Measurements from ENCODE around the gene SMIM12. TPM values are rescaled to one million over a fixed set of nuclear protein-coding genes. Genes with fewer than 3 reads are reported as not detected.
"Not testable (repeated sequence)": the region's sequence is repeated elsewhere in the genome, so short reads cannot be mapped to it uniquely, and the experiment has no call there.

Gene SMIM12
- total RNA-seq, 1 experiment from 2014 or later: 31.5 TPM

DNA sequence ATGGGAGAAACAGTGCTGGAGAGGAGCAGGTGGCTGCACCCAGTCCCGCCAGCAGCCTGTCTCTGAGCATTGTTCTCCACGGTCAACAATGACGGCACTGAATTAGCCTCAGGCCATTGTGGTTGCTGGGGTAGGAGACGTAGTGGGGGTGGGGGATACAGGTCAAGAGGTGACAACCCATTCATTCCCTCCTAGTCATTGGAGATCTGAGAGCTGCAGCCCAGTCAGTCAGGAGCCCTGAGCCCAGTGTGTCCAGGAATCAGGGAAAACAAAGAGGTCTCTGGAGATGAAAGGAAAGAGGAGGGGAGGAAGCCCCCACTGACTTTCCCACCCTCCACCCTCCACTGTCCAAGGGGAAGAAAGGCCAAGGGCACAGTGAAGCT, 15.3 kb downstream of the SMIM12 start:
- DNase-seq (ENCODE audit: low read depth): peak; percentile 60

DNA sequence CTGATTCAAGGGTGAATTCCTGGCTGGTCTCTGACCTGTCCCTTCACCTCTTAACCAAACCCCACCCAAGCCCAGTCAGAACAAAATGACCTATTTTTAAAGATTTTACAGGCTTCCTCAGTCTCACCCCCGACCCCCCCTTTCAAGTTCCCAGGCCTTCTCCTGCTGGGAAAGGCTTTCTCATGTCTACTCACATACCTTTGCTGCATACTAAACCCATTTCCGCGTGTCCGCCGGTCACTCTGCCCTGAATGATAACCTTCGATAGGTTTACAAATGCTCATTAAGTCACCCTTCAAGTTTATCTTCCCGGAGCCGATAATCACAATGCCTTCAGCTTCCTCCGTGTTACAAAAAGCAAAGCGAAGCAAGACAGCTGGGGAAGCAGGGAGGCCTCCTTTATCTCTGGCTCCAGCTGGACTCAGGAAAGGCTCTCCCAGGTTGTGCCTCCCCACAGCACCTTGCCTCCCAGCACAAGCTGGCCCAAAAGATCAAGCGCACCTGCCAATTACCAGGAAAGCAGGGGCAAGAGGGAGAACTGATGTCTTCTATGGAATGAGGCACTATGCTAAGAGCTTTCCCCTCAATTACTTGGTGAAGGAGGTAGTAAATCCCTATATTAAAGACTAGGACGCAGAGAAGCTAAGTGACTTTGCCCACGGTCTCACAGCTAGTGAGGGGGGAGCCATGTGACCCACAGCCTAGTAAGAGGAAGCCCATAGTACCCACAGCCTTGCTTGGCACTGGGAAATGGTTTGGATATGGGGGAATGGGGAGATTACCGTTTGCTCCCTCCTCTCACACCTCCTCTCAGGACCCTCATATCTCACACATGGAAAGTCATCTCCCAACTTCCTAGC, 15.9 kb downstream of the SMIM12 start:
- DNase-seq (ENCODE audit: low read depth): no peak

DNA sequence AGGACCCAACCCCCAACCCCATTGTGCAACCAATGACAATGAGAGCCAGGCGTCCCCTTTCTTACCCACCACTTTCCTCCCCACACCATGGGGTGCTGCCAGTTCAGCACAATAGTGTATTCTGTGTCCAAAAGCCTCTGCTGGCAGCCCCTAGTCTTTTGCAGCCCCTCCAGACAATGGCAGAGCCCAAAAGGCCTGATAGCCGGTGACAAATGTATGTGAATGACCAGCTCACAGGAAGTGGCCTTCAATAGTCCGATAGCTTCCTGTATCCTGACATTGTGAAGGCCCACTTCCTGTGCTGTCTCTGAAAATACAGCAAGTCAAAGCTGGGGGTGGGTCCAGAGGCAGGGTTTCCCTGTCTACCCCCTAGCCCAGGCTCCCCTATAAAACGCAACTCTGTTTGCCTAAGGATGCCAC, 16.6 kb downstream of the SMIM12 start:
- no peak for DNase-seq (ENCODE audit: low read depth)

DNA sequence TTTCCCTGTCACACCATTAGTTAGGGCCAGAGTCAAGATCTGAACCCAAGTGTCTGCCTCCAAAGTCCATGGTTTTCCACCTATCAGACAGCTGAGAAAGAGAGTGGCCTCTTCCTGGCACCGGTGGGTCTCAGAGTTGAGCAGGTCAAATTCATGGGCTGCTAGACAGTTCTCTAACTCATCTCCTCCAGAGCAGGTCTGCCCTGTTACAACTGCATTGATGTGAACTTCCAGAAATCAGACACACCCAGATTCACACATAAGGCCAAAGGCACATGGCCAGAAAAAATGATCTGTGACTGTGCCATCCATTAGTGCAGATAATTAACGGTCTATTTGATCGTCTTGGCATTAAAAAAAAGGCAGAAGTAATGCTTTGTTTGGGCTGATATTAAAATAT, 17.5 kb downstream of the SMIM12 start:
- DNase-seq (ENCODE audit: low read depth): no peak

DNA sequence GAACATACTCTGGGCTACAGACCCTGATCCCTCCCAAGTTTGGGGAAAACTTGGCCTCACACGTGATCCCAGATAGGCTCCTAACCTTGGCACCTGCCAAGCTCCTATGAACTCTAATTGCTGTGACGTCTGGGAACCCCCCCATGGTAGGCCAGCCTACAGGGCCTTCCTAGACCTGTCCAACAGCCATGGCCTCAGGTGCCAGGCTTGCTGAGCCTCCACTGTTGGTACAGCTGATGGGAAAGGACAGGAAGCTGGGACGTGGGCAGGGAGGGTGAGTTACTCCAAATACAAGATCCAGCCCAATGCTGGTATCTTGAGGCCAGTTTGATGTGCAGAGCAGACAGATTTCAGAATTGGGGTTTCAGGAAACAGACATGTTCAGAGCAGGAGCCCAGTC, 19.1 kb downstream of the SMIM12 start:
- DNase-seq (ENCODE audit: low read depth): no peak

DNA sequence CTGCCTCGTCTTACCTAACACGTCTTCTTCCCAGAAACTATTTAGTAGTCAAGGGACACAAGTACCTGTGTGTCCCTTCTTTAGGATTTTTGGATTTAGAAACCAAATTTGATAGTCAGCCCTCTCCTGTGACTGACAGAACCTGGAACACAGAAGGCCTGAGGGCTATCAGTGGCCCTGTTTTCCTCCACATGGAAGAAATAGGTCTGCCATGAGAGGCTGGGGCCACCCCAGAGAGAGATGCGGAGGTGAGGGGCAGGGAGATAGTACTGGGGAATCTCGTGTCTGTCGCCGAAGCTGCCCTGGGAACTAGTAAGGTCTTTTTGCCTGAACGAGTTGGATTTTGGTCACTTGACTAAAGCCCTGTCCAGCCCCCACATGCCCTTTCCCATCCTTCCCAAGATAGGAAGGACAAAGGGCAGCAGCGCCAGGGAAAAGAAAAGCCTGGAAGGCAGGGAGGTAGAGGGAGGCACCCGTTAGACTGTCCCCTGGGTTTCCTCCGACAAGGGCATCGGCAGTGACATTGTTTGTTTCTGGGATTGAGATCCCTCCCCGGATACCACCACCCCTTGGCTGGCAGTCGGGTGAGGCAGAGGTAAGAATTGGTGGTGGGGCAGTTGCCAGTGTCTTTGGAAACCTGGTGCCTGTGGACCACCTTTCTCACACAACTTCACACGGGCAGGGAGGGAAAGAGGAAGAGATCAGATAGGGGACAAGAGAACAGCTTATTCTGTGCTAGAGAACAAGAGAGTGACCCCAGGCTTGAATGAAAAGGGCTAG, 19.8 kb downstream of the SMIM12 start:
- no peak for DNase-seq (ENCODE audit: low read depth)

DNA sequence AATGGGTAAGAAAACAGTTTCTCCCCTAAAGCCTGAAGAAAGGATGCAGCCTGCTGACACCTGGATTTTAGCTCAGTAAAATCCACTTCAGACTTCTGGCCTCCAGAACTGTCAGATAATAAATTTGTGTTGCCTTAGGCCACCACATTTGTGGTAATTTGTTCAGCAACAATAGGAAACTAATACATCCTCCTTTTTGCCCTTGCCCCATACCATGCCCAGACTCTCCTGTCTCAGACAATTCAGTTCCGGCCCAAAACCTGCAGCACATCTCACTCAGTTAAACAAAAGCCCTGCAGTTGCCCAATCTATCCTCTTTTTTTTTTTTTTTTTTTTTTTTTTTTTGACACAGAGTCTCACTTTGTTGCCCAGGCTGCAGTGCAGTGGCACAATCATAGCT, 25.8 kb downstream of the SMIM12 start:
- DNase-seq (ENCODE audit: low read depth): no peak

DNA sequence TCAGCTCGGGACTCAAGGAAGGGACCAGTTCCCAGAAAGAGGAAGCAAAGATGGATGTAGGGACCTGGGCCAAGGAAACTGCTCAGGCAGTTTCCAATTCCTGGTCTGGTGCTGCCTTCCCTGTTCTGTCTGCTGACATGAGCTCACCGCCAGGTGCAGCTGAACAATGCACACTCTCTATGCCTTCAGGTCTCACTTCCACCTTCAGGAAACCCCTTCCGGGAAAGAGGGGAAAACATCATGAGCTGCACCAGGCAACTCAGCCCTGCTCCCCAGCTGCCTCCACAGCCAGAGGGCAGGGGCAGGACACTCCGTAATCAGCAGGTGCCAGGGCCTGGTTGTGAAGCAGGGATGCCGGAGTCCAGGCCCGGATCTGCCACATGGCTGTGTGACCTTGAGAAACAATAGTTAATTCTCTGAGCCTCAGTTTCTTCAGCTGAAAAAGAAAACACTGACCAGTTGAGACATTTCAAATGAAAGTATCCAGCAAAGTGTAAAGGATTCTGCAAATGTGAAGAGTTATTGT, 27.8 kb downstream of the SMIM12 start:
- no peak for DNase-seq (ENCODE audit: low read depth)

DNA sequence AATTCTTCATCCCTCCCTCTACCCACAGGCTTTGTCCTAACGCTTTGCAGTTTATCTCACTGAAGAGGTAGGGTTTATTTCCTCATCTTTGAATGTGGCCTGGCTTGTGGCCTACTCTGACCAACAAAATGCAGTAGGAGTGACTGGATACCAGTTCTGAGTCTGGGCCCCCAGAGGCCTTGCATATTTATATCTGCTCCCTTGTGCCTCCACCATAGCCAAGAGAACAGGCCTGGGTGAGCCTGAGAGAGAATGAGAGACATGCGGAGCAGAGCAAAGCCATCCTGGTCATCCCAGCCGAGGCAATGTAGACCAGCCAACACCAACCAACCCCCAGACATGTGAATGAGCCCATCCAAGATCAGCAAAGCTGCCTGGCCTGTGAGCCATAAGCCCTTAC, 30.3 kb downstream of the SMIM12 start:
- no peak for DNase-seq (ENCODE audit: low read depth)

DNA sequence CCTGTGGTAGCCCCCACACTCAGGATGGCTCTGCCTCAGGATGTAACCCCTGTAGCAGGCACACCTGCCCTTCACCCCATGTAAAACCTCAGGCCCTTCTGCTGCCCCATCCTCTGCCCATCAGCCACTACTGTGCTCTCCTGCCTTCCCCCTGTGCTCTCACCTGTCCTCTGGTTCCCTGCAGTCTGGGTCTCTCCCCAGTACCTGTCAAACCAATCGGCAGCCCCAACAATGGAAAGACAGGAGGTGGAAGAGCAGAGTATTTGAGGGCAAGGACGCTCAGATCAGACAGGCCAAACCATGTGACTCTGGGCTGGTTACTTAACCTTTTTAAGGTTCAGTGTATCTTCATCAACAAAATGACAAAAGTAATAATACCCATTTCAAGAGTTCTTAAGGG, 30.9 kb downstream of the SMIM12 start:
- DNase-seq (ENCODE audit: low read depth): no peak

DNA sequence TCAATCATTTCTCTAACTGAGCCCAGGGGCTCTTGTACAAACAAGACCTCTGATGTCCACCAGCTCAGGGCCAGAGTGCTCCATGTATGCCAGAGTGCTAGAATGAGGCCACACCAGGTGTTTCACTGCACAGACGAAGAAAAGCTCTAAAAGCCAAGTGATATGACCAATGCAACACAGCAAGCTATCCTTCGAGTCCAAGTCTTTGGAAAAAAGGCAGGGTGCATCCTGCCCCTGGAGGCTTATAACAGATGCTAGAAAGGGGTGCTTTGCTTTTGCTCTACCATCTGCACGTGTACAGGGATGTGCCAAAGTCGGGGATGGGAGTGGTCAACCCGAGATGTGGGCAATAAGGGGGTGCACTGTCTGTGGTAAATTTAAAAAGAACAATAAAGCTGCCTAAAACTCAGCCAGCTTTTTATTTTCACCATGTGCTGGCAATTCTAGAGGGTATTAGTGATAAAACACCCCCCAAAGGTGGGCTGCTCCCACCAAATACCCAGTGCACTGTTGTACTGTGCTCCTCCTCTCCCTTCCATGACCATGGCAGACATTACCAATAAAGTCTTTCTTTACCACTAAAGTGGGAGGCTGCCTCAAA, 32.1 kb downstream of the SMIM12 start:
- no peak for DNase-seq (ENCODE audit: low read depth)

DNA sequence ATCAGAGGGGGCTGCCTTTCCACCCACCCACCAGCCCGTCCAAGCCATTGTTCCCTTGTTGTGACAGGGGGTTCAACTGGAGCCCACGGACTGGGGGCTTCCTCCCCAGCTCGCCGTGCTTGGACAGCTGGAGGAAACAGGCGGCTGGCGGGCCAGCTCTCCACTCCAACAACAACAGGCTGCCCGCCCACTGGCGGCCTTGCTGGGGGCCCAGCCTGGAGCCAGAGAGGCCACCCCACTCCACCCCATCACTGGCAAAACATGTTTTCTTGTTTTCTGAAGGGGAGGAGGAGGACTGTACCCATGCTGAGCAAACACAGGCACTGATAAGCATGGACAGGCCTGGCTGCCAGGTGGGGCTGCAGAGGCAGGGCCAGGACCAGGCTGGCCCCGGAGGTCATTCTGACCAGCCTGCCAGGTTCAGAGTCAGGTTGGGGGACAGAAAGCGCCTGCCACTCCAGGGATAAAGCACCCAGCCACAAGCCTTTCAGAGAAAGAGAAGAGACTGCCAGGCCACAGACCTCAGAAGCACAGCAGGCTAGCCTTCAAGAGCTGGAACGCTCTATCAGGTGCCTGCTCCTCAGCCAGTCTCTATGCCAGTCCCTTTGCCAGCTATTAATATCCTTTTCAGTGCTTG, 34.0 kb downstream of the SMIM12 start:
- no peak for DNase-seq (ENCODE audit: low read depth)

DNA sequence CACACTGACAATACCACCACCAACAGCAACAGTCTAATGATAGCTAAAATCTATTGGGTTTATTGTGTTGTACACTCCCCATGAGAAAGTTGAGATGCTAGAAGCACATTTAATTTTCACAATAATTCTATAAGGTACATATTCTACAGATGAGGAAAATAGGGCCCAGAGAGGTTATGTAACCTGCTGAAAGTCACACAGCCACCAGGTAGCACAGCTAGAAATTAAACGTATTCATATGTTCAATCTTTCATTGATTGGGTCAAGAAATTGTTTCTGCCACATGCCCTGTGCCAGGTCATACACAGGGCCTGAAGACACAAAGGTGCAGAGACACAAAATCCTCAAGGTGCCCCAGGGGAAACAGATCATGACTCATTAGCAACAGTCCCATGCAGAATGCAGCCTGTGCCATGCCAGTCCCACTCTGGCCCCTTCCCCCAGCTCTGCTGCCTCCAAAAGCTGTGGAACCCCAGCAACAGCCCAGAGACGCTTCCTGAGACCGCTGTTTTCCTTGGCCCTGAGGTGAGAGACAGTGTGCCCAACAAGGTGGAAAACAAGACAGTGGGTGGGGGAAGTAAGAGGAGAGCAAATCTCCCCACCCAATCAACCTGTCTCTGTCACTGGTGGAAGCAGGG, 34.6 kb downstream of the SMIM12 start:
- DNase-seq (ENCODE audit: low read depth): no peak

DNA sequence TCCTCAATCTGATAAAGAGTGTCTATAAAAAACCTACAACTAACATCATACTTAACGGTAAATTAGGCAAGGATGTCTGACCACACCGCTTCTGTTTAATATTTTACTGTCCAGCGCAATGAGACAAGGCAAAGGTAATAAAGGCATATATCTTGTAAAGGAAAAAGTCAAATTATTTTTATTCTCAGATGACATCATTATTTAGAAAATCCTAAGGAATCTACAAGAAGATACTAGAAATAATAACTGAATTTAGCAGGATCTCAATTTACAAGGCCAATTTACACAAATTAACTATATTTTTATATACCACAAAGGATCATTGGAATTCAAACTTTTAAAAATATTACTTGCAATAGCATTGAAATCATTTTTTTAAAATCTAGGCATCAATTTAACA, 37.3 kb downstream of the SMIM12 start:
- DNase-seq (ENCODE audit: low read depth): no peak

DNA sequence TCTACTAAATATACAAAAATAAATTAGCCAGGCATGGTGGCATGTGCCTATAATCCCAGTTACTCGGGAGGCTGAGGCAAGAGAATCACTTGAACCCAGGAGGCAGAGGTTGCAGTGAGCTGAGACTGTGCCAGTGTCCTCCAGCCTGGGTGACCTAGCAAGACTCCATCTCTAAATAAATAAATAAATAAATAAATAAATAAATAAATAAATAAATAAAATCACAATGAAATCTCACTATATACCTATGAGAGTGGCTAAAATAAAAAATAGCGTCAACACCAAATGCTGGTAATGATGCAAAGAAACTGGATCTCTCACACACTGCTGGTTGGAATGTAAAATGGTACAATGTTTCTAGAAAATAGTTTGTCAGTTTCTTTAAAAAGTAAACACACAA, 40.7 kb downstream of the SMIM12 start:
- DNase-seq (ENCODE audit: low read depth): not testable (repeated sequence)

DNA sequence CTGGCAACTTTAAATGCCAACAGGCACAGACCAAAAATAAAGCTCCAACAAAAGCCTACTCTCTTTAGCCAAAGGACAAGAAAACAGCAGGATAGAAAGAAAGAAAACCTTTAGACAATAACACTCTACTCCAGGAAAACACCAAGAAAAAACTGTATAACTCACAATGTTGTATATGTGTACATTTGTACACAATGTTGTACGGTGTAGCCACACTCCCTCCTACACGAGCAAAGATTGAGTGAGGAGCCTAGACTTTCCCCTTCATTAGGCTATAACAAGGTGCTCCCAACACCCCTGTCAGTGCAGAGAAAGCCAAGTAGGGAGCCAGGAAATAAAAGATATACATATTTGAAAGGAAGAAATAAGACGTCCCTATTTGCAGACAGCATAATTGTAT, 42.8 kb downstream of the SMIM12 start:
- no peak for DNase-seq (ENCODE audit: low read depth)

DNA sequence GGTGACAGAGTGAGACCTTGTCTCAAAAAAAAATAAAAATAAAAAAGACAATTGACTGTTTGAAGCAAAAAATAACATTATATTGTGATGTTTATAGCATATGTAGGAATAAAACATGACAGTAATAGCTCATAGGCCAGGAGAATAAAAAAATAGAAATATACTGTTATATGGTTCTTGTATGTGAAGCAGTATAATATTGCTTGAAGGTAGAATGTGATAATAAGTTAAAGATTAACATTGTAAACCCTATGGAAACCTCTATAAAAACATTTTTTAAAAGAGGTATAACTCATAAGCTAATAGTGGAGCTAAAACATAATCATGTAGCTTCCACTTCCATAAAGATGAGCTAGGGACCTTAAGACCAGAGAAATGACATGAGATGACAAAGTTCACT, 43.2 kb downstream of the SMIM12 start:
- DNase-seq (ENCODE audit: low read depth): no peak

DNA sequence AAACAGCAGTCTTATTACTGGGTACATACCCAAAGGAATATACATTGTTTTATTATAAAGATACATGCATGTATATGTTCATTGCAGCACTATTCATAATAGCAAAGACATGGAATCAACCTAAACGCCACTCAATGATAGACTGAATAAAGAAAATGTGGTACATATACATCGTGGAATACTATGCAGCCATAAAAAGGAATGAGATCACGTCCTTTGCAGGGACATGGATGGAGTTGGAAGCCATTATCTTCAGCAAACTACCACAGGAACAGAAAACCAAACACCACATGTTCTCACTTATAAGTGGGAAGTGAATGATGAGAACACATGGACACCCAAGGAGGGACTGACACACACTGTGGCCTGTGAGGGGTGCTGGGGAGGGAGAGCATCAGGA, 48.8 kb downstream of the SMIM12 start:
- DNase-seq (ENCODE audit: low read depth): not testable (repeated sequence)

DNA sequence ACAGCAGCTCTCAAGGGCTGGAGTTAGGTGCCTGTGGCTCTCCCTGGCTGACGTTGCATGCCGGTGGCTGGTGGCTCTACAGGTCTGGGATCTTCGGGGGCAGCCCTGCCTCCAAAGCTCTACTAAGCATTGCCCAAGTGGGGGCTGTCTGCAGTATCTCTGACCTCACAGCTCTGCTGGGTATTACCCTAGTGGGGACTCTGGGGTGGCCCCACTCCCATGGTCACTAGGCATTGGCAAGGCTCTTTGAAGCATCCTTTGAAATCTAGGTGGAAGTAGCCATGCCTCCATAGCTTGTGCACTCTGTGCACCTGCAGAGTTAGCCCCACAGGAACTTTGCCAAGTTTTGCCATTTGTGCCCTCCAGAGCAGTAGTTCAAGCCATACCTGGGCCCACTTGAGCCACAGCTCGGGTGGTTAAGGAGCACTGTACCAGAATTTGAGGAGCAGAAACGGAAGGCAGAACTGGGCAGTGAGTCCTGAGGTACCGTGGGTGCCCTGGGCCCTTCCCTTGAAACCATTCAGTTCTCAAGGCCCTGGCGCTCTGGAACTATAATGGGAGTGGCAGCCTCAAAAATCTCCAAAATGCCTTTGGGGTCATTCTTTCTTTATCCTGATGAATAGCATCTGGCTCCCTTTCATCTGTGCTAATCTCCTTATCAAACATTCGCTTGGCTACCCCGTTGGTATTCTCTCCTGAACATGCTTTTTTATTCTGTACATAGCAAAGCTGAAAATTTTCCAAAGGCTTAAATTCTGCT, 51.3 kb downstream of the SMIM12 start:
- peak; percentile 22 for DNase-seq (ENCODE audit: low read depth)

DNA sequence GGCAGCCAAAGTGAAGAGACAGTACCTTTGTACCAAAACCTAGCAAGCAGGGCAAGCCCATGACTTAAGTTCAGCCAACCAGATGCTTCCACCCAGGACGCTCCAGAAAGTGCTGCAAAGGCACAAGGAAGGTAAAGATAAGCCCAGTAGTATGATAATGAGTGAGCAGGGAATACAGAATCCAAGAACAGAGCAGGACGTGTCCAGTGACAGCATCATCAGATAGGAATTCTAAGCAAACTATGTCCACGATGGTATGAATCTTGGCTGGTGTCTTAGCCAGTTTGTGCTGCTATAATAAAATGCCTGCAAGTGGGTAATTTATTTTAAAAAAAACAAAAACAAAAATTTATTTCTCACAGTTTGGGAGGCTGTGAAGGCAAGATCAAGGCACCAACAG, 53.2 kb downstream of the SMIM12 start:
- no peak for DNase-seq (ENCODE audit: low read depth)

DNA sequence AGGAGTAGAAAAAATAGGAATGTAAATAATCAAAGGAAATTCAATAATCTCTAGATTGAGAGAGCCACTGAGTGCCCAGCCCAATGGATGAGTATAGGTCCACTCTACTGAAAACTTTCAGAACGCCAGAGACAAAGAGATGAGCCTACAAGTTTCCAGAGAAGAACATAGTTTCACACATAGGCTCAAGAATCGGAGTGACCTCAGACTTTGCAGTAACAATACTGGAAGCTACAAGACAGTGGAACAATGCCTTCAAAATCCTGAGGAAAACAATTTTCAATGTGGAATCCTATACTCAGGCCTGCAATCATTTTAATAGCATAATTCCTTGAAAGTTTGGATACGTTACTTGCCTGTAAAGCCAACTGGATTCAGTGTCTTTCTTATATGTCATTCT, 55.8 kb downstream of the SMIM12 start:
- no peak for DNase-seq (ENCODE audit: low read depth)
